ENCODE data around the gene TFDP1.

The TFDP1 gene

GRCh38 chr13:113584205-113584869 is at the start of gene TFDP1:
TSS of gene TFDP1 (plus strand) at chr13:113584753. CDS start at chr13:113585838, 1,085 bp downstream.
- DNase-seq = peak; percentile 85

GRCh38 chr13:113535381-113535781 is 49.2 kb upstream of the TFDP1 start:
- no peak for DNase-seq

GRCh38 chr13:113536461-113537110 is 48.0 kb upstream of the TFDP1 start:
- DNase-seq = no peak

- no peak for DNase-seq
Measured at GRCh38 chr13:113537205-113537604, 47.3 kb upstream of the TFDP1 start.

- DNase-seq = no peak
Measured at GRCh38 chr13:113537909-113538688, 46.5 kb upstream of the TFDP1 start.

GRCh38 chr13:113538689-113539058 is 45.9 kb upstream of the TFDP1 start:
- no peak for DNase-seq

- no peak for DNase-seq
Measured at GRCh38 chr13:113539176-113539575, 45.4 kb upstream of the TFDP1 start.

GRCh38 chr13:113539822-113540221 is 44.7 kb upstream of the TFDP1 start:
- no peak for DNase-seq

GRCh38 chr13:113540523-113540922 is 44.0 kb upstream of the TFDP1 start:
- DNase-seq = no peak

- no peak for DNase-seq
Measured at GRCh38 chr13:113542751-113543424, 41.7 kb upstream of the TFDP1 start.

- no peak for DNase-seq
Measured at GRCh38 chr13:113544071-113544891, 40.3 kb upstream of the TFDP1 start.

- no peak for DNase-seq
Measured at GRCh38 chr13:113544896-113545295, 39.7 kb upstream of the TFDP1 start.

- DNase-seq = no peak
Measured at GRCh38 chr13:113545455-113545930, 39.1 kb upstream of the TFDP1 start.

GRCh38 chr13:113545931-113546516 is 38.5 kb upstream of the TFDP1 start:
- DNase-seq = no peak

- DNase-seq = no peak
Measured at GRCh38 chr13:113546571-113547237, 37.8 kb upstream of the TFDP1 start.

- DNase-seq = no peak
Measured at GRCh38 chr13:113547238-113547971, 37.1 kb upstream of the TFDP1 start.

- DNase-seq = no peak
Measured at GRCh38 chr13:113548171-113548641, 36.3 kb upstream of the TFDP1 start.

GRCh38 chr13:113548778-113549621 is 35.6 kb upstream of the TFDP1 start:
- no peak for DNase-seq

GRCh38 chr13:113550453-113550852 is 34.1 kb upstream of the TFDP1 start:
- DNase-seq = no peak

All from SIG-M5 (cell line).